ENCODE results near the gene DHRS7B. TPM values are rescaled to one million over a fixed set of nuclear protein-coding genes. Genes with fewer than 3 reads are reported as not detected.

Gene DHRS7B
- total RNA-seq, 1 experiment from 2014 or later = 9.4 TPM

DNA sequence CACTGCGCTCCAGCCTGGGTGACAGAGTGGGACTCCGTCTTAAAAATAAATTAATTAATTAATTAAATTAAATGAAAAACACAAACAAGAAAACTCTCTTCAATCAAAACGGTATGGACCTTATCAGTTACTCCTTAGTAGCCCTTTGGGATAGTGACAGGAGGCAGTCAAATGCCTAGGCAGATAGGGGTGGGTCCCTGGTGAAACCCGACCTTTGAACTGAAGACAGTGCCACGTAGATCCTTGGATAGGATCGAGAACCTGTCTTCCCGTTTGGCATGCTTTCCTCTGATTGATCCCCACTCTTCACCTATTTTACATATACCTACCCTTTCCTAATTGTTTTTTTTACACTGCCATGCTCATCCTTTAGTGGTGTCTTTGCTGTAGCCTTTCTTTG, 22.2 kb upstream of the DHRS7B start:
- intact Hi-C loops (cut with micrococcal nuclease; ENCODE audit: unreplicated experiment) = no loop called here
- in situ Hi-C loops (cut with HindIII; ENCODE audit: low pct_unique_long_range_greater_than_20kb, low sequenced_read_pairs) = no loop called here
- CTCF ChIA-PET = no interaction called here

GRCh38 chr17:21105064-21105894, 21.5 kb upstream of the DHRS7B start:
- ATAC-seq (no peak), DNase-seq (ENCODE audit: low read depth, low spot score) (no peak)
- no peak overlapping the region for H3K4me3 ChIP-seq (ENCODE audit: low read depth in 2 of 2, low read length in 2 of 2)
- TF ChIP-seq POLR2AphosphoS5 (IDR thresholded peaks at IDR 0.05; ENCODE audit: low read depth, low read length) (no peak), SIN3A (IDR thresholded peaks at IDR 0.05; ENCODE audit: borderline replicate concordance, insufficient read depth, low read depth, low read length) (no peak), TCF7L2 (IDR thresholded peaks at IDR 0.05; ENCODE audit: low read depth, low read length) (no peak)
- TF ChIP-seq, protein P1, sequence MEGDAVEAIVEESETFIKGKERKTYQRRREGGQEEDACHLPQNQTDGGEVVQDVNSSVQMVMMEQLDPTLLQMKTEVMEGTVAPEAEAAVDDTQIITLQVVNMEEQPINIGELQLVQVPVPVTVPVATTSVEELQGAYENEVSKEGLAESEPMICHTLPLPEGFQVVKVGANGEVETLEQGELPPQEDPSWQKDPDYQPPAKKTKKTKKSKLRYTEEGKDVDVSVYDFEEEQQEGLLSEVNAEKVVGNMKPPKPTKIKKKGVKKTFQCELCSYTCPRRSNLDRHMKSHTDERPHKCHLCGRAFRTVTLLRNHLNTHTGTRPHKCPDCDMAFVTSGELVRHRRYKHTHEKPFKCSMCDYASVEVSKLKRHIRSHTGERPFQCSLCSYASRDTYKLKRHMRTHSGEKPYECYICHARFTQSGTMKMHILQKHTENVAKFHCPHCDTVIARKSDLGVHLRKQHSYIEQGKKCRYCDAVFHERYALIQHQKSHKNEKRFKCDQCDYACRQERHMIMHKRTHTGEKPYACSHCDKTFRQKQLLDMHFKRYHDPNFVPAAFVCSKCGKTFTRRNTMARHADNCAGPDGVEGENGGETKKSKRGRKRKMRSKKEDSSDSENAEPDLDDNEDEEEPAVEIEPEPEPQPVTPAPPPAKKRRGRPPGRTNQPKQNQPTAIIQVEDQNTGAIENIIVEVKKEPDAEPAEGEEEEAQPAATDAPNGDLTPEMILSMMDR (IDR thresholded peaks at IDR 0.05) = no peak
- TF ChIP-seq, protein P2, sequence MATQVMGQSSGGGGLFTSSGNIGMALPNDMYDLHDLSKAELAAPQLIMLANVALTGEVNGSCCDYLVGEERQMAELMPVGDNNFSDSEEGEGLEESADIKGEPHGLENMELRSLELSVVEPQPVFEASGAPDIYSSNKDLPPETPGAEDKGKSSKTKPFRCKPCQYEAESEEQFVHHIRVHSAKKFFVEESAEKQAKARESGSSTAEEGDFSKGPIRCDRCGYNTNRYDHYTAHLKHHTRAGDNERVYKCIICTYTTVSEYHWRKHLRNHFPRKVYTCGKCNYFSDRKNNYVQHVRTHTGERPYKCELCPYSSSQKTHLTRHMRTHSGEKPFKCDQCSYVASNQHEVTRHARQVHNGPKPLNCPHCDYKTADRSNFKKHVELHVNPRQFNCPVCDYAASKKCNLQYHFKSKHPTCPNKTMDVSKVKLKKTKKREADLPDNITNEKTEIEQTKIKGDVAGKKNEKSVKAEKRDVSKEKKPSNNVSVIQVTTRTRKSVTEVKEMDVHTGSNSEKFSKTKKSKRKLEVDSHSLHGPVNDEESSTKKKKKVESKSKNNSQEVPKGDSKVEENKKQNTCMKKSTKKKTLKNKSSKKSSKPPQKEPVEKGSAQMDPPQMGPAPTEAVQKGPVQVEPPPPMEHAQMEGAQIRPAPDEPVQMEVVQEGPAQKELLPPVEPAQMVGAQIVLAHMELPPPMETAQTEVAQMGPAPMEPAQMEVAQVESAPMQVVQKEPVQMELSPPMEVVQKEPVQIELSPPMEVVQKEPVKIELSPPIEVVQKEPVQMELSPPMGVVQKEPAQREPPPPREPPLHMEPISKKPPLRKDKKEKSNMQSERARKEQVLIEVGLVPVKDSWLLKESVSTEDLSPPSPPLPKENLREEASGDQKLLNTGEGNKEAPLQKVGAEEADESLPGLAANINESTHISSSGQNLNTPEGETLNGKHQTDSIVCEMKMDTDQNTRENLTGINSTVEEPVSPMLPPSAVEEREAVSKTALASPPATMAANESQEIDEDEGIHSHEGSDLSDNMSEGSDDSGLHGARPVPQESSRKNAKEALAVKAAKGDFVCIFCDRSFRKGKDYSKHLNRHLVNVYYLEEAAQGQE (IDR thresholded peaks at IDR 0.05; ENCODE audit: insufficient read depth in 1 of 2, low read depth in 2 of 2, low read length in 1 of 2) = no peak
- no peaks in the 10 kb centered on the region for H3K4me1 ChIP-seq (ENCODE audit: control insufficient read depth, insufficient read depth, low read length)
- no peaks in the 10 kb centered on the region for H3K36me3 ChIP-seq (ENCODE audit: control insufficient read depth, insufficient read depth, low read length)
- no peak overlapping the region for H3K27ac ChIP-seq (ENCODE audit: low read length)
- no TSS peak for BruUV-seq (replicated peaks)
- ChIA-PET POLR2A (no interaction called here), CTCF (no interaction called here)
- H3K9me3 ChIP-seq (ENCODE audit: control insufficient read depth, insufficient read depth, low read depth, low read length) = no peaks in the 10 kb centered on the region
- in situ Hi-C loops (cut with HindIII; ENCODE audit: low pct_unique_long_range_greater_than_20kb, low sequenced_read_pairs) (no loop called here), intact Hi-C loops (cut with micrococcal nuclease; ENCODE audit: unreplicated experiment) (no loop called here)
- no peaks in the 10 kb centered on the region for H3K27me3 ChIP-seq (ENCODE audit: control insufficient read depth, insufficient read depth, low read length)

More for the DNA sequence above, 22.2 kb upstream of the DHRS7B start:
- ATAC-seq (no peak), DNase-seq (ENCODE audit: low read depth, low spot score) (no peak)
- H3K4me3 ChIP-seq (ENCODE audit: low read depth in 2 of 2, low read length in 2 of 2) = no peak overlapping the region
- TF ChIP-seq TCF7L2 (IDR thresholded peaks at IDR 0.05; ENCODE audit: low read depth, low read length) = no peak
- TF ChIP-seq, protein P2 (IDR thresholded peaks at IDR 0.05; ENCODE audit: insufficient read depth in 1 of 2, low read depth in 2 of 2, low read length in 1 of 2) = no peak
- no peaks in the 10 kb centered on the region for H3K27me3 ChIP-seq (ENCODE audit: control insufficient read depth, insufficient read depth, low read length)
- no TSS peak for BruUV-seq (replicated peaks)
- no peaks in the 10 kb centered on the region for H3K4me1 ChIP-seq (ENCODE audit: control insufficient read depth, insufficient read depth, low read length)
- H3K36me3 ChIP-seq (ENCODE audit: control insufficient read depth, insufficient read depth, low read length) = no peaks in the 10 kb centered on the region; the same call in 1 of the 2 replicates
- no peaks in the 10 kb centered on the region for H3K9me3 ChIP-seq (ENCODE audit: control insufficient read depth, insufficient read depth, low read depth, low read length)
- H3K27ac ChIP-seq (ENCODE audit: low read length) = no peak overlapping the region
- POLR2A ChIA-PET = no interaction called here

Measured in Panc1 (cell line).